Testis (tissue), 3 donors: ENCODE data around the gene GPR158. TPM values are rescaled to one million over a fixed set of nuclear protein-coding genes. Genes with fewer than 3 reads are reported as not detected.

ENCODE experiments used
- DNase-seq: peaks from one replicate; pipeline ENCODE4 v3.0.0-alpha.2; 2019
- H3K27ac ChIP-seq, 2 donors: fragments of 200-600 bp; sonication (generic); one replicate each; pipeline ENCODE4 v1.5.1; 2019
- H3K27me3 ChIP-seq: fragments of 200-600 bp; sonication (generic); one replicate; pipeline ENCODE4 v1.5.1; 2019
- H3K36me3 ChIP-seq: fragments of 200-600 bp; sonication (generic); one replicate; pipeline ENCODE4 v1.5.1; 2017; ENCODE audit warnings: low read depth; ENCODE audit errors: missing control alignments
- H3K4me1 ChIP-seq: fragments of 200-600 bp; sonication (generic); one replicate; pipeline ENCODE4 v1.5.1; 2019
- H3K4me3 ChIP-seq, 2 donors: fragments of 200-600 bp; sonication (generic); one replicate each; pipeline ENCODE4 v1.5.1; 2017 to 2019
- H3K9me3 ChIP-seq: fragments of 200-600 bp; sonication (generic); one replicate; pipeline ENCODE4 v1.5.1; 2017
- POLR2A ChIP-seq: fragments of 450-650 bp; IDR thresholded peaks from one replicate; pipeline ENCODE4 v1.6.1; 2017; ENCODE audit warnings: antibody characterized with exemption, mild to moderate bottlenecking, moderate library complexity
- WGBS, 2 donors: methylation state at CpG; one replicate each; pipeline ENCODE4 v1.1.5; 2018; 5-methylcytosine and 5-hydroxymethylcytosine counted together
- intact Hi-C: fragments of 100-400 bp; cut with DNase I; formaldehyde crosslinking; loops from one replicate; pipeline ENCODE4 v1.15.1; 2023; ENCODE audit warnings: low total_unique reads
- polyA plus RNA-seq: library from polyadenylated mRNA; stranded (reverse); fragments of 350-450 nt; fragmentation: Illumina TruSeq; extraction: RNeasy Lipid Tissue Mini Kit (QIAGEN cat#74804); gene quantifications from one replicate; pipeline ENCODE4 v1.2.3, GENCODE V29; 2014; ENCODE audit warnings: low read depth, low replicate concordance; ENCODE audit not compliant: insufficient read depth
- total RNA-seq, 2 donors: library from RNA; depleted of rRNA; stranded (reverse); fragments of >200 nt; gene quantifications; one replicate each; pipeline ENCODE4 v1.2.3, GENCODE V29; 2016
- TF ChIP-seq, protein P1 (sequence below), 3 experiments: fragments of 450-650 bp in 2 of 3; fragments of 200-600 bp in 1 of 3; sonication (generic) in 1 of 3; IDR thresholded peaks; one replicate each; pipeline ENCODE4 v1.5.1; 2016 to 2019; ENCODE audit warnings: antibody characterized with exemption in 3 of 3, mild to moderate bottlenecking in 2 of 3, moderate library complexity in 1 of 3

The GPR158 gene
- total and polyA plus RNA-seq, 3 donors from 2014 or later: 1.9 to 2.5 (median 2.0) TPM

DNA sequence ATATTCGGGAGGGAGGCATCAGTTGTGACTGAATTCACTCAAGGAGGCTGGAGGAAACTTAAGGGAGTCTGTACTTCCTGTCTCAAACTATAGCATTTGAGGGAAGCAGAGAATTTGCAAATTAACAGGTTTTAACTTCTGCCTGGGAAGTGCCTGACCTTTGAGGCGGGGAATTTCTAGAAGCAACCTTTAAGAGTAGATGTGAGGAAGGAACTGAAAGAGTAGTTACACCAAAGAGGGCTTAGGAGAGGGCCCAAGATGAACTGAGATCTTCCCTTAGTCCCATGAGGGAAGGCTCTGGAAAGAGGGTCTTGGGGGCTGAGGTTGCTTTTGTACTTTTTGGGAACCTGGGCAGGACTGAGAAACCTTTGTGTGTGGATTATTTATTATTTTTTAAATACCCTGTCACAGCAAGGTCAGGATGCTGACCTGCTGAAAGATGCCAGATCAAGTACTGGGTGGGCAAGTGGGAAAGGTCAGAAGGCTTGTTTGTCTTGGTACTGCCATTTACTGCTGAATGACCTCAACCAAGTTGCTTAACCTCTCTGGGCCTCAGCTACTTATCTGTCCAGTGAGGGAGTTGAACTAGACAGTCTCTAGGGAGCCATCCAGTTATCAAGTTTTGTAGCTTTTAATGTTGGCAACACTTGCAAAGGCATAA is 2.4 kb downstream of the GPR158 start:
- Histone ChIP-seq H3K36me3 (no peaks in the 10 kb centered on the region), H3K4me1 (peaks cover 22% of the 10 kb centered on the region), H3K9me3 (no peaks in the 10 kb centered on the region), H3K27me3 (no peaks in the 10 kb centered on the region), H3K27ac (no peak overlapping the region), H3K4me3 (no peak overlapping the region)
- DNase-seq: peak; percentile 18
- intact Hi-C loops: no loop called here
- TF ChIP-seq POLR2A: no peak
- TF ChIP-seq, protein P1, sequence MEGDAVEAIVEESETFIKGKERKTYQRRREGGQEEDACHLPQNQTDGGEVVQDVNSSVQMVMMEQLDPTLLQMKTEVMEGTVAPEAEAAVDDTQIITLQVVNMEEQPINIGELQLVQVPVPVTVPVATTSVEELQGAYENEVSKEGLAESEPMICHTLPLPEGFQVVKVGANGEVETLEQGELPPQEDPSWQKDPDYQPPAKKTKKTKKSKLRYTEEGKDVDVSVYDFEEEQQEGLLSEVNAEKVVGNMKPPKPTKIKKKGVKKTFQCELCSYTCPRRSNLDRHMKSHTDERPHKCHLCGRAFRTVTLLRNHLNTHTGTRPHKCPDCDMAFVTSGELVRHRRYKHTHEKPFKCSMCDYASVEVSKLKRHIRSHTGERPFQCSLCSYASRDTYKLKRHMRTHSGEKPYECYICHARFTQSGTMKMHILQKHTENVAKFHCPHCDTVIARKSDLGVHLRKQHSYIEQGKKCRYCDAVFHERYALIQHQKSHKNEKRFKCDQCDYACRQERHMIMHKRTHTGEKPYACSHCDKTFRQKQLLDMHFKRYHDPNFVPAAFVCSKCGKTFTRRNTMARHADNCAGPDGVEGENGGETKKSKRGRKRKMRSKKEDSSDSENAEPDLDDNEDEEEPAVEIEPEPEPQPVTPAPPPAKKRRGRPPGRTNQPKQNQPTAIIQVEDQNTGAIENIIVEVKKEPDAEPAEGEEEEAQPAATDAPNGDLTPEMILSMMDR (IDR thresholded peaks at IDR 0.05): no peak
- 5 to 28% methylated on average over 2 of the region's 2 CpGs for WGBS, 2 donors

DNA sequence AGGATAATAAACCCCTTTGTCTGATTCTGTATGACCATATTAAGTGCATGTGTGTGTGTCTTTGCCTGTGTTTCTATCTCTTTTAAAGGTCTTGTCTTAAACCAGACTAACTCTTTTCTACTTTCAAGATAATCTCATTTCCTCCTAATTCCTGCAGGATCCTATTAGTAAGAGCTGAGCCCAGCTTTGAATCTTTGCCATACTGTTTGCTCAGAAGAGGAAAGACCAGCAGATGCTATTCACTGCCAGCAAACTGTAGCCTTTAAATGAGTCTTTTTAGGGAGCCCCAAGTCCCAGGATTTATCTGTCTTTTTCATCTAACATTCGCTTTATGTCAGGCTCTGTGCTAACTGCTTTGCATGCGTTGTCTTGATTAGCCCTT is 2.9 kb downstream of the GPR158 start:
- Histone ChIP-seq H3K27ac (no peak overlapping the region), H3K4me3 (no peak overlapping the region), H3K9me3 (no peaks in the 10 kb centered on the region), H3K36me3 (no peaks in the 10 kb centered on the region), H3K27me3 (no peaks in the 10 kb centered on the region), H3K4me1 (peaks cover 22% of the 10 kb centered on the region)
- intact Hi-C loops: no loop called here
- no peak for TF ChIP-seq POLR2A
- TF ChIP-seq, protein P1 (IDR thresholded peaks at IDR 0.05): no peak
- DNase-seq: no peak
- 60 to 79% methylated on average over 2 of the region's 2 CpGs for WGBS, 2 donors

DNA sequence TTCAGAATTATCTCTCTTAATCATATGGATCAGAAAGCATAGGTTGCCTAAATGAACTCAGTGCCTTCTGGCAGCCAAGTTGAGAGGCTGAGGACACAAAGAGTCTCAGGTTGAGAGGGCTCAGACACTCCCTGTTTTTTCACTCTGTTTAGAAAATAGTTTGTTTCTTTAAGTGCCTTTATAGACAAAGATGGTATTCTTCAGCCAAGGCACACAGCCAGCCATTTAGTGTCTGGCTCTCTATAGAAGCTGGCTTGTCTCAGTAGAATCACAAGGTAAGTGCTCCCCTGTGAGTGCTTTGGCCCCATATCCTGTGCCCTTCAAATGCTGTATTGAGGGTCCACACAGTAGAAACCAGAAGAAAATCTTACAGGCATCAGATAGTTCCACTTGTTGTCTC is 3.6 kb downstream of the GPR158 start:
- intact Hi-C loops: no loop called here
- Histone ChIP-seq H3K4me3 (no peak overlapping the region), H3K9me3 (no peaks in the 10 kb centered on the region), H3K27me3 (no peaks in the 10 kb centered on the region), H3K27ac (no peak overlapping the region), H3K36me3 (no peaks in the 10 kb centered on the region), H3K4me1 (peaks cover 22% of the 10 kb centered on the region)
- DNase-seq: peak; percentile 21
- TF ChIP-seq, protein P1 (IDR thresholded peaks at IDR 0.05): no peak
- TF ChIP-seq POLR2A: no peak

DNA sequence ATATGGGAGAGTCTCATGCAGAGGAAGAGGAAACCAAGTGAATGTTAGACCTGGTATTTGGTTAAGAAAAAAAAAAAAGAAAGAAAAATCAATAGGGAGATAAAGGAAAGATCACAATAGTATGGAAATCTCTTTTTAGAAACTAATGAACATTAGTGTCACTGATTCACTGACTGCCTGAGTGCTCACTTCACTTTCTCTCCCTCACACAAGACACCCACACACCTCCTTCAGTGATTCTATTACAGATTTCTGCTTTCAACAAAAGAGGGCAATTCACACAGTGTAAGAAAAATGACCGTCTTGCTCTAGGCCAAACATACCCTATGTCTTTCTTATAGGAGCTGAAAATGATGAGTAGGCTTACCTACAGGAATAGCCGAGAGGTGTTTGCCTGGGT is 6.0 kb downstream of the GPR158 start:
- DNase-seq: no peak
- H3K4me1 ChIP-seq: peaks cover 14% of the 10 kb centered on the region
- no peak for TF ChIP-seq POLR2A
- TF ChIP-seq, protein P1 (IDR thresholded peaks at IDR 0.05): no peak
- intact Hi-C loops: no loop called here
- no peaks in the 10 kb centered on the region for H3K9me3 ChIP-seq
- H3K4me3 ChIP-seq: no peak overlapping the region
- 81 to 89% methylated on average over 2 of the region's 2 CpGs for WGBS, 2 donors
- no peaks in the 10 kb centered on the region for H3K27me3 ChIP-seq
- H3K36me3 ChIP-seq: no peaks in the 10 kb centered on the region
- H3K27ac ChIP-seq: no peak overlapping the region

DNA sequence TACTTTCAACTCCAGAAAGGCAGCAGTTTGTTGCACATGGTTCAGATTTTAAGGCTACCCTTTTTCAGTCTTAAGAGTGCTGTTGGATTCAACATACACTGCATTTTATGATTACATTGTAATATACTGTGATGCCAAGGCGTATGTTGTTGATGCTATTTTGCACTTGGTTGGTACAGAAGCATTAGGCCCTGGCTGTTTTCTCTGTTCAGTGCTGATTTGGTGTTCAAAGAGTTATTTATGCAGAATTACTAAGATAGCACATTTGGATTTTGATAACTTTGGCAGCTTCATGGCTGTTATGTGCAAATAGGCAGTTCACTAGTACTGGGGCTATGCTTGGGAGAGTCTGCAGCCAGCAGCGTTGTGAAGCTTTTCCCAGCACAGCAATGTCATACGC is 7.8 kb downstream of the GPR158 start:
- TF ChIP-seq, protein P1 (IDR thresholded peaks at IDR 0.05): no peak
- no peak for TF ChIP-seq POLR2A
- intact Hi-C loops: no loop called here
- Histone ChIP-seq H3K27ac (no peak overlapping the region), H3K27me3 (no peaks in the 10 kb centered on the region), H3K36me3 (no peaks in the 10 kb centered on the region), H3K9me3 (no peaks in the 10 kb centered on the region), H3K4me3 (no peak overlapping the region), H3K4me1 (no peaks in the 10 kb centered on the region)
- no peak for DNase-seq
- 73 to 78% methylated on average over 3 of the region's 3 CpGs for WGBS, 2 donors
